Amniotic epithelial cell (primary cell): ENCODE data around the gene NRF1.
"Not testable (repeated sequence)": the region's sequence is repeated elsewhere in the genome, so short reads cannot be mapped to it uniquely, and the experiment has no call there.

Experiments used
- DNase-seq: peaks from one replicate; pipeline ENCODE4 v3.0.0-alpha.2; 2010; ENCODE audit warnings: low read depth

The NRF1 gene

DNA sequence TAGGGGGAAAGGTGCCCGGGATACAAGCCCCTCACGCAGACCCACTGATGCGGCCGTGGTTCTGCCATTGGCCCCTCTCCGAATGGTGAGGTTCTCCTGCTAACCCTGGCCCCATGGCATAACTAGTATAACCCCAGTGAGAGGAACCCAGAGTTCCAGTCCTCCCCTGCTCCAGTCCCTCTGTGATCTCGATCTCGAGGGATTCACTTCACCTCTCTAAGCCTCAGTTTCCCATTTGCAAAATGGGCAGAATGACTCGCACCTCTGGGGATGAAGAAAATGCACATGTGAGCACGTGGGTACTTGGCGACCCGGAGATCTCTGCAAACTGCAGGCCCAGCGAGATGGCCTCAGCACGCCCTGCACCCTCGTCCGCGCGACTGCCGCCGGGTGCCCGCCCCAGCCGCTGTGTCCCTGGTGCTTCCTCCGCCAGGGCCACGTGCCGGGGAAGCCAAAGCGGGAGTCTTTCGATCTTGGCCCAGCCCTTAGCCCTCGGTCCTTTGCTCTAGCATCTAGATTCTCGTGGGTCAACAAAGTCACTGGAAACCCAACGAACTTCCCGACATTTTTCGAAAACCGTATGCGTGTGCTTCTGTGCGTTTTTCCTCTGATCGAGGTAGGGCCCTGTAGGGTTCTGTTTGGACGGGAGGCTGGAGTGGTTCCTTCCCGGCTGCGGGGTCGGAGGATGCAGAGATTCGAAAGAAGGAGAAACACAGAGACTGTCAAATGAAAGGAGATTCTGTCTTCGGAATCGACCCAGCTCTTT lies 171.5 kb downstream of the NRF1 start:
- no peak for DNase-seq

DNA sequence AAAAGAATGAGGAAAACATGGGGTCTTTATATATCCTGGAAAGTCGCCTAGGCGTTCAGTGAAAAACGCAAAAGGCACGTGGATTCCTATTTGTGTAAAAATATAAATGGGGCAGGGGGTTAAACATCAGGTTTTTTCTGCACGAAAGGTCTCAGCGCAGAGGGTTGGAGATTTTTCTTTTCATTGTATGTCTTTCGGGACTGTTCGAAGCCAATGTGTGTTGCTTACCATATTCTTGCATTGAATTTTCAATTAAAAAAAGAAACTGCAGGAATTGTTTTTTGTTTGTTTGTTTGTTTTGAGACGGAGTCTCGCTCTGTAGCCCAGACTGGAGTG lies 172.0 kb downstream of the NRF1 start:
- DNase-seq = no peak

DNA sequence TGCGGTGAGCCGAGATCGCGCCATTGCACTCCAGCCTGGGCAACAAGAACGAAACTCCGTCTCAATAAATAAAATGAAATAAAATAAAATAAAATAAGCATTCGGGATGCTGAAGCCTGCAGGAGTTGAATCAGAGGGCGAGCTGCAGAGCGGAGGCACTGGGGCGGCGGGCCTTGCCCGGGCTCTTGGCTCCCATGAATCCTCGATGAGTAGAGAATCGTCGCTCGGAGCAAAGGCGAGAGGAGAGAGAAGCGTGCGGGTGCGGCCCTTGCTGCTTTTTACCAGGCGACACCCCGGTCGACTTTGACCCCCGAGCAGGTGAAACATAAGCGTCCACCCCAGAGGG lies 172.9 kb downstream of the NRF1 start:
- no peak for DNase-seq

DNA sequence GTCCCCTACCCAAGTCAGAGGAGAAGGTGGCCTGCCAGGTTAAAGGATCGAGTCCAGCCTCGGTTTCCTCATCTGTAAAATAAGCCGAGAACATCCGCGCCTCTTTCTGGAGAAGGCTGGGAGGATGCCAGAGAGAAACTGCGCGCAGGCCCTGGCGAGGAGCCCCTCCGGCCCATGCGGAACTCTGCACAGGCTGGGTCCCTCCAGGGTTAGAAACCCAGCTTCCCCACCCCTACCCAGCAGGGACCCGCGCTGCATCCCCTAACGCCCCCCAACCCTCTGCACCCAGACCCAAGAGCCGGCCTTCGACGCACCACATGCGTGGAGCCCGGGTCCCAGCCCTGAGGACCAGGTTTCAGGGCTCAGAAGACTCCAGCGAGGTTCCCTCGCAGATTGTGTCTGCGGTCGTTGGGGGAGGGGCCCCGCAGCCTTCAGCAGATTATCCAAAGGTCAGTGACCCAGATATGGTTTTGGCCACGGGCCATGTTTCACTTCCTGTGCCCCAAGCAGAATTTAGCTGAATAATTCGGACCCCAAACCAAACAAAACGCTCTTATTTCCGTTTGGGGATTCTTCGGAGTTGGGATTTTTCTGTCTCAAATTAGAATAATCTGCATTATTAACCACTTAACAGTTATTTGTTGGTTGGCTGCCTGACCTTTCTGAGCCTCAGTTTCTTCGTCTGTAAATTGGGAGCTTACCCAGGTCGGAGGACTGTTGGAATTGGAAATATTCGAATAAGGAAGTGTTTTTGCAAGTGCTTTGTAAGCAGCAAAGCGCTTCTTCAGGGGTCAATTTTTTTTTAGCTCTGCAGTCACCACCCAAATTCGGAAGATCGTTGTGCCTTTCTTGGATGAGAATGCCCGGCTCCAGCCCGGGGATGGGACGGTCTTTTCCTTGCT lies 173.5 kb downstream of the NRF1 start:
- DNase-seq = no peak

DNA sequence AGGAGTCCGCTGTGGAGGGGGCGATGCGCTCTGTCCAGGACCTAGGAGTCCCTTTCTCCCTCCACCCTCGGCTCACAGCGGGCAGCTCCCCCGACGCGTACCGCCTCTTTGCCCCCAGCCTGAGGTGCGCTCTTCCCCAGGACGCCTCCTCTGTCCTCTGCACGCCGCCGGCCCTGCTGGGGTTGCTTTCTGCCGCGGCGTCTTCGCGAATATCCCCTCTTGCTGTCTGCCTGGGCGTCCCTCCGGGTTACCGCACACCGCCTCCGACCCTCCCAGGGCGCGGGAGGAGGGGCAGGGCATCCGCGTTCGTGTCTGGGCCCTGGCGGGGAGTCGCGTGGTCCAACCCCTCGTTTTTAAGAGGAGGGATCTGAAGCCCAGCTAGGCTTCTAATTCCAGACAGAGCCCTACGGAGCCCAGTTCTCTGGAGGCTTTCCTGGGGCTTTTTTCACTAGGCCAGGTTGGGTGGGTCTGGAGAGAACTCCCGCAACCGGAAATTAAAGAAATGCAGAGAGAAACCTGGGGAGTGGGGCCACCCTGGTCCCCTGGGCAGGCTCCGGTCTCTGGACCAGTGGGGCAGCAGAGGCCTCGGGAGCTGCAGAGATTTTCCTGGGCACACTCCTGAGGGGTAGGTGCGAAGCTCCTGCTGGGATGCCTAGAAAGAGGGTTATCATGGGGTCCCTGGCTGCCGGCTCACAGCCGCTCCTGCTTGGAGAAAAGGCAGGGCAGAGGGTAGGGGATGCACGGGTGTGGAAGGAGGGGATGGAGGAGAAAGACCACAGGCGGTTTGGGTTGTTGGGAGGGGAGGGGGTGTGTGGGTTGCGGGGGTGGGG lies 174.4 kb downstream of the NRF1 start:
- no peak for DNase-seq

DNA sequence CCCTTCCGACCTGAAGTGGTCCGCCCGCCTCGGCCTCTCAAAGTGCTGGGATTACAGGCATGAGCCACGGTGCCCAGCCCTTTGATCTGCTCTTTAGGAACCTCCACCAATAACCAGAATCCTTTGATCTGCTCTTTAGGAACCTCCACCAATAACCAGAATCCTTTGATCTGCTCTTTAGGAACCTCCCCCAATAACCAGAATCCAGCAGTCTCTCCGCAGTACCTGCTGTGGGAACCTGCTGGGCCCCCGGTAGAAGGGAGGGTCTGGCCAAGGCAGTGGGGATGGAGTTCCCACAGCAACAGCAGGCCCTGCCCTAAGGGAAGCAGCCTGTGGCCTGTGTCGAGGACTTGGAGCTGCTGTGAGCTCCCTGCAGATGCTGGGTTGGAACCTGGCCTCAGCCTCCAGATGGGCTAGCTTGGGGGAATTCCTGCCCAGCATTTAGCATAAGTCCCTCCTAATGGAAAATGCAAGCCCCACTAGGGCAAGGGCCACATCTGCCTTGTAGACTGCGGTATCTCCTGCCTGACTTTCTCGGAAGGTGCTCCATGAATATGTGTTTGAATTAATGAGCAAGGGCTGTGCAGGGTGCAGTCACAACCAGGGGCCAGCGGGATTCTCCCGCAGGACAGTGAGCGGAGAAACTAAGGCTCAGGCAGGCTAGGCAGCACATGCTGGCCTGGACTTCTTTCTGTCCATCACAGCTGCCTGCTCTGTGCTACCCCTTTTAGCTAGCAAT lies 175.5 kb downstream of the NRF1 start:
- no peak for DNase-seq

DNA sequence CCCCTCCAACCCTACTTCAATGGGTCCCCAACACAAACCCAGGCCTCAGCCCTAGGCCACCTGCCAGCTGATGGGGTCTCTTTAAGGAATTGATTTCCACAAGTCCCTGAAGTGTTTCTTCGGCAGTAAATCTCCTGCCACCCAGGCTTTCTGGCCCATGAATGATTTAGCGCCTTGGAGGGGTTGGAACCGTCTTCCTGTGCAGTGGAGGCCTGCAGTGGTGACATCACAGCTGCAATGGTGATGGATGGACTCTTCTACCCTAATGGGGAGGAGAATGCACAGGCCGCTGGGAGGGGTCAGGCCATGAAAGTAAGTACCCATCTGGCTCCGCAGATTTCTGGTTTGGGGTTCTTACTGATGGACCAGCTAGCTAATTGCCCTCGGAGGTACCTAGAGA lies 177.5 kb downstream of the NRF1 start:
- no peak for DNase-seq

DNA sequence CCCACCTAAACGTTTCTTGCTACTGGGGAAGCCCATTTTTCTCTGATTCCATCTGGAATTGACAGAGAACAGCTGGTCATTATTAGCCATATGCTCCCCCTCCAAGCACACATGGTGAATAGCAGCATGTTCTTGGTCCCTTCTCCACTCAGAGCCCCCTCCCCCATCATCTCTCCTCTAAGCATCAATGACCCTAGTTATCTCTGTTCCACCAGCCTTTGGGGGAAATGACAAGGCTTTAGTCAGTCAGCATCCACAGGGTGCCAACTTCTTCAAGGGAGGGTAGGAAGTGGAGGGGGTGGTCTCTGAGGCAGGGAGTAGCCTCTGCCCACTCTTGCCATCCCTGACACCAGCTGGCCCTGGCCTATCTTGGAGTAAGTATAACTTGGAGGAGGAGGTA lies 178.1 kb downstream of the NRF1 start:
- DNase-seq = no peak

DNA sequence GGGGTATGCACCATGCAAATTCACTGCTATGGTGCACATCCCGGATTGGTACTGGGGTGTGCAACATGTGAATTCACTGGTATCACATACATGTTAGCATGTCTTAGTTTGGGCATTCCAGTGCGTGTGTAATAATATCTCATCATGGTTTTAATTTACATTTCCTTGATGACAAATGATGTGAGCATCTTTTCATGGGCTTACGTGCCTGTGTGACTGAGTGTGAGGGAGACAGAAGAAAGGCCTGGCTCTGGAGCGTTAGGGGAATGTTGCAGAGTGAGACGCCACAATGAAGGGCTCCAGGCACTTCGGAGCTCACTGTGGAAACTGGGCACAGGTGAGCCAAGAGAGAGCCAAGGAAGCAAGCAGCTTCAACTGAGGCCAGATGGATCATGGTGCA lies 178.6 kb downstream of the NRF1 start:
- DNase-seq = no peak

DNA sequence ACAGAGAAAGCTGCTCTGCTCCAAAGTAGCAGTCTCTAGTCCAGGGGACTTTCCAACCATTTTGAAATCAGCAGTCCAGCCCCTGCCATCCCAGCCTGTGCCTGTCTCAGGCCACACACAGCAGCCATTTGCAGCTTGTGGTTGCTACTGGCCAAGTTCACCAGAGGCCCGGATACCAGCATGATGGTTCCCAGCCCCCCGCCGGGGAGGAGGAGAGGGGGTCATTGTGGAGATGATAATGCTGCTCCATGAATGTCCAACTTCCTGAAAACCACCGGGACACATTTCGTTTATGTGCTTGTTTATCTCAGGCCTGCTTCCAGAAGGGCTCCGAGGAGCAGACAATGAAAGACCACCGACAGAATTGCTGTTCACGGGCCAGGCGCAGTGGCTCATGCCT lies 181.2 kb downstream of the NRF1 start:
- DNase-seq = no peak

DNA sequence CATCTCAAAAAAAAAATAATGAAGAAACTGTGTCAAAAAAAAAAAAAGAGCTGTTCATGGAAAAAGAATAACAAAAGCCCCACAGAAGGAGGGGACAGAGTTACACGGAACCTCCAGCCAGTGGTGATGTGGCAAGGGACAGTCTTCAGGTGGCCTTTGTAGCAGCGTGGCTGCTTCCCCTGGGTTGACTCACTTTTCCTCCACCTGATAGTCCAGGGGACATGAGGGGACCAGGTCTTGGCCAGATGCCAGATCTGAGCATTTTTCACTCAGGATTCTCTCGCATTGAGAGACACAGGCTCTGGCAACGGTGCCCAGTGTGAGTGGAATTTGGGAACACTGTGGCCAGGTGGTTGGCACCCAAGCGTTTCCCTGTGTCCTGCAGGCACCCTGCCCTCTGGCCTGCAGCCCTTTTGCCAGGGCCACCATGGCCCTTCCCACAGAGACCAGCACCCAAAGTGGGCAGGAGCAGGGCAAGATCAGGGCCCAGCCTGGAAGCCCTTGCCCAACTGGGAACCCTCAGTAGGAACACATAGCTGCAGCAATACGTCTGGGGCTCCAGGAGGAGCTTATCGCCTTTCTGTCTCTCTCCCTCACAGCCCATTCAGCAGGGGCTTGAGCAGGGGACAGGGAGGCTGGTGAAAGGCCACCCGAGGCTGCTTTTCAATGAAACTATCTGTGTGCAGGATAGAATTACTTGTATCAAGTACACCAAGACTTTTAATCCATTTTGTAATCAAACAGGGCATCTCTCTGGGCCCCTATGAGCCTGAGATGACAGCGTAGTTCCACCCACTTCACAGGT lies 182.2 kb downstream of the NRF1 start:
- DNase-seq = no peak

DNA sequence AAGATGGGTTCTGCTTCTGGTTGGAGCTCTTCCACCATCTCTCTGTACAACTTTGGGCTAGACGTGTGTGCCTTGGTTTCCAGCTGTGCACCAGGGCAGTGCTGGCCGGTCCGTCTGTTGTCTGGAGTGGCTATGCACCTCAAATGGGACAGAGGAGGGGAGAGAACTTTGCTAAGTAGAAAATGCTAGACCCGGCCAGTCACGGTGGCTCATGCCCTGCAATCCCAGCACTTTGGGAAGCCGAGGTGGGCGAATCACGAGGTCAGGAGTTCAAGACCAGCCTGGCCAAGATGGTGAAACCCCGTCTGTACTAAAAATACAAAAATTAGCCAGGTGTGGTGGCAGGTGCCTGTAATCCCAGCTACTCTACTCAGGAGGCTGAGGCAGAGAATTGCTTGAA lies 182.9 kb downstream of the NRF1 start:
- DNase-seq = not testable (repeated sequence)

DNA sequence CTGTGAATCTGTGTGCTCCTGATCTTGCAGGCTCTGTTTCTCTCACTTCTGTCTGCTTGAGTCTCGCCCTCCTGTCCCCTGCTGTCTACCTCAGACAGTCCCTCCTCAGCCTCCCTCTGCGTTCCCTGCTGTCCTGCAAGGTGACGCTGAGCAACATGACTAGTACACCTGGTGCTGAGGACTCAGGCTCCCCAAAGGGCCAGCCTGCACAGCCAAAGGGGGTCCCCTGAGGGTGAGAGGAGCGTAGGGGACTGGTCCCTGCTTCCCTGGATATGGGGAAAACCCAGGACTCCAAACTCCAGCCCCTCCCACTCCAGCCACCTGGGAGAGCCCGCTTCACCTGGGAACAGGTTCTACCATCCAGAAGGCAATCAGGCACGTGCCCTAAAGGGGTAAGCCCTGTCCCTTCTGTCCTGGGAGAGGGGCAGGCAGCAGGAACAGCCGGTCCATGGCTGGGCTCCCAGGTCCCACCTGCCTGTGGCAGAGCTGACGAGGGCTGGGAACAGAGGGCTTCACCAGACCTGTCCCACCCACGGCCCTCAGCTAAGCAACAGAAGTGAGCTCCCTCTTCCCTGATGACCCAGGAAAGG lies 184.8 kb downstream of the NRF1 start:
- no peak for DNase-seq

DNA sequence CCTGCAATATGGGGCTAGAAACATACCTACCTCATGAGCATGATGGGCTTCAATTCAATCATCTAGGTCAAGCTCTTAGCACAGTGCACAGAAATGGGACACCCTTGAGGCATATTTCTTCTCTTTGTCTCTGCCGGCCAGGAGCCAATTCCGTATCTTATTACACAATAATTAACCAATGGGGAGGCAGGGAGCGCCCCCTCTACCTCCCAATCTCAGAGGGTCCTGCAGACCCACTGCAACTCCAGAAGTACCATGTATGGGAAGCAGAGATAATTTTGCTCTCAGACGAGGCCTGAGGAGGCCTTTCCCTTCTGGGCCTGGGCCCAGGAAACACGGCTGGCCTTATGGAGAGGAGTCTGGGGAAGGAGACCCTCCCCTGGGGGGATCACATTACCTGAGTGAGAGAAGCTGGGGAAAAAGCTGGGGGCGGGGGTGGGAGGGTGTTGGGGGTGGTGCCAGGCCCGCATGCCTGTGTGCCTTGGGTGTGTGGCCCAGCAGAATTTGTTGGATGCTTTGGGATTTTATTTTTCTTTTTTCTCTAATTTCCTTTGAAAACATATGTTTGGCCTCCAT lies 185.8 kb downstream of the NRF1 start:
- DNase-seq = no peak

DNA sequence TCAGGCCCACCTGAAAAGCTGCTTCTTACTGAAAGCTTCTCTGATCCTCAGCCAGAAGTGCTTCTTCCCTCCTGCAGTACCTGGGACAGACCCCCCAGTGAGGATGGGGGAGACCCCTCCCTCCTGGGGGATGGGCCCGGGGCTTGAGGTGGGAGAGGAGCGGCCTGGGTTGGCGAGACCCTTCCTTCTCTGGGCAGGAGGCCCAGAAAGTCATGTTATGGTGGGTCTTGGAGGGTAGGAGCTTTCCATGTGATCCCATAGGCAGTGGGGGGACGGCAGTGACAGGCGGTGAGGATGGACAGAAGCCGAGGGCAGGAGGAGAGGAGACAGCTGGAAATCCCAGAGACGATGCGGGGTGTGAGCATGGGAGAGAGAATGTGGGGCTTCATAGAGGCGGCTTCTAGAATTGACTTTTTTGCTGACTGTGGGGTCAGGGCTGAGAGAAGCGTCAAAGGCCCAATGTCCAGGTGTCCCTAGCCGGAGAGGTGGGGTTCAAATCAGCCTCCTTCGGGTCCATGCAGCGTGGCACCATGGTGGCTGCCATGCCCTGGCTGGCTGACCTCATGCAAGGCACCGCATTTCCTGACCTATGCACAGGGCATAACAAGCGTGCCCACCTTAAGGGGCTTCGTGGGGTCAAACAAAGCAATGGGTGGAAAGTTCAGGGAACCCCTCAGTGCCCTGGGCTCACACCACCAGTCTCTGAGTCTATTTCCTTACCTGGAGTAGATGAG lies 187.3 kb downstream of the NRF1 start:
- DNase-seq = no peak

DNA sequence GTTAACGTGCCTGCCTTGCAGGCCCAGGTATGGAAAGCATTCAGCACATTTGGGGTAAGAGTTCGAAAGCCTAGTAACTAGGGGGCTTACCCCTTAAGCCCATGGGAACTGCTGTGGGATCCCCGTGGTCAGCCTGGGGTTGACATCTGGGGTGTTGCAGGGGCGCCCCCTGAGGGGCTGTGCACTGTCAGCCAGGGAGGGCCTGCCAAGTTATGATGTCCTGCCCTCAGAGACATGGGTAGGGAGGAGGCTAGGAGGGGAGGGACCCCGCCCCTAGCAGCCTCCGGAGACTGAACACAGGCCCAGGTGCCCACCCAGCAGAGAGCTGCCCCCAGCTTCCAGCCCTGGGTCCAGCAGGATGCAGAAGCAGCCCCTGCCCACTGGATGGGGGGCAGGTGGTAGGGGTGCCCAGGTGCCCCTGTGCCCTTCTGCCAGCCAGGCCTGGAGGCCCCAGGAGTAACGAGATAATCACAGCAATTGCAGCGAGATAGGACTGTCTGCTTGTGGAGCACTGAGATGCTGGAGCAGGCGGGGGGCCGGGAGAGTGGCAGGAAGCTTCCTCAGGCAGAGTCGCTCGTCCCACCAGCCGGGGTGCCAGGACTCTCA lies 187.9 kb downstream of the NRF1 start:
- DNase-seq = no peak

DNA sequence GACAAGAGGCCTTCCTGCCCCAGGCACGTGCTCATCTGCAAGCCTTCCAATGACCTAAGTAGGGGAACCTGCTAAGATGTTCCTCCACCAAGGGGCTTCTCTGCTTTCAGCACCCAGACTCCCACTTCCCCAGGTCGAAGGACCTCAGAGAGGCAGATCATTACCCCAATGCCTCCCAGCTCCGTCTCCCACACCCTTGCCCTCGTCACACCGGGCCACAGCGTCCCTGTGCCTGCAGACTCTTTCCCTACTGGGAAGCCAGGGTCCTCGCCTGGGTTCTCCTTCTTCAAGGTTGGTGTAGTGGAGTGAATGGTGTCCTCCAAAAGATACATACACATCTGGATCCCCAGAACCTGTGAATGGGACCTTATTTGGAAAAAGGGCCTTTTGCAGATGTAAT lies 189.4 kb downstream of the NRF1 start:
- DNase-seq = no peak

DNA sequence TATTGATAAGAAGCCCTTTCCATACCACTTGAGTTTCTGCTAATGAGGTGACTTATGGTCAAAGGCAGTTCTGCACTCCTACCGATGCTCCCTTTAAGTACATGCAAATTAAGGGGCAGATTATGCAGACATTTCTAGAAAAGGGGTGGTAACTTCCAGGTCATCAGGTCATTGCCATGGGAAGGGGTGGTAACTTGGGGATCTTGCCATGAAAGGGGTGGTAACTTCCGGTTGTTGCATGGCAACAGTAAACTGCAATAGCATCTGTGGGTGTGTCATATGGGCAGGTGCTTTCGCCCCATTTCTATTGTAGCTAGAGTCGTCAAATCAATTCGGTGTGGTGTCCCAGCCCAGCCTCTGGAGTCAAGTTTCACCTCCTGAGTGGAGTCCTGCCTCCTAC lies 190.4 kb downstream of the NRF1 start:
- peak; percentile 7 for DNase-seq

DNA sequence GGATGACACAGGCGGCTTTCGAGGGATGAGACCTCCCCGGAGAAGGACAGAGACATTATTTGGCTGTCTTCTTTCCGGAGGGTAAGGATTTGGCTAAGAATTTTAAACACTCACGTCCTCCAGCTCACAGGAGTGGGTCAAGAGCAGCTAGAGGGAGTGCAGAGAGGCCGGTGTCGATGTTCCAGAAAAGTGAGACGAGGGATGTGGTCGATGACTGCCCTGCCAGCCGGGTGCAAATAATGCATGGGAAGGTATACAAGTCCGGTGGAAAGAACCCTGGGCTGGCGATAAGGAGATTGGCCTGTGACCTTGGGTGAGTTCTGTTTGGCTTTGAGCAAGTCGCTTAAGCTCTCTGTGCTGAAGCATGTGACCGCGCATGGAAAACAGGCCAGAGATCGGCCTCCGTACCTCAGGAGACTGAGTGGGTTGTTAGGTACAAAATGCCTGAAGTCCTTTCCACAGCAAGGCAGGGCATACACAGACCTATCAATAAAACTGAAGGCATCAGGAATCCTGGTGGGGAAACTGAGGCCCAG lies 192.1 kb downstream of the NRF1 start:
- no peak for DNase-seq
